H9 (cell line): Measurements from ENCODE around the gene KRTAP12-4. TPM values are rescaled to one million over a fixed set of nuclear protein-coding genes. Genes with fewer than 3 reads are reported as not detected.

Source experiments
- DNase-seq: peaks from one replicate; pipeline ENCODE4 v3.0.0-alpha.2; 2017
- H2AFZ ChIP-seq: one replicate; pipeline ENCODE4 v1.6.1; 2013; ENCODE audit warnings: mild to moderate bottlenecking, low read length, control low read depth, moderate library complexity
- H2AK5ac ChIP-seq: 2 replicates; pipeline ENCODE4 v1.6.1; 2013; ENCODE audit warnings: low read length, control low read depth, mixed read lengths; ENCODE audit not compliant: insufficient read length
- H2BK120ac ChIP-seq: one replicate; pipeline ENCODE4 v1.6.1; 2013; ENCODE audit warnings: low read depth, mild to moderate bottlenecking, low read length, control low read depth, inconsistent platforms; ENCODE audit not compliant: poor library complexity, severe bottlenecking
- H2BK12ac ChIP-seq: 2 replicates; pipeline ENCODE4 v1.6.1; 2013; ENCODE audit warnings: low read length, control low read depth, mixed read lengths, low read depth; ENCODE audit not compliant: insufficient read length
- H2BK15ac ChIP-seq: 2 replicates; pipeline ENCODE4 v1.6.1; 2013; ENCODE audit warnings: low read depth, low read length, control low read depth
- H2BK20ac ChIP-seq: one replicate; pipeline ENCODE4 v1.6.1; 2013; ENCODE audit warnings: low read depth, mild to moderate bottlenecking, low read length, control low read depth, inconsistent platforms; ENCODE audit not compliant: poor library complexity, severe bottlenecking
- H2BK5ac ChIP-seq: 2 replicates; pipeline ENCODE4 v1.6.1; 2013; ENCODE audit warnings: low read length, control low read depth, mixed read lengths; ENCODE audit not compliant: insufficient read length
- H3K14ac ChIP-seq: 2 replicates; pipeline ENCODE4 v1.6.1; 2013; ENCODE audit warnings: low read length, control low read depth; ENCODE audit not compliant: insufficient read depth
- H3K18ac ChIP-seq: 2 replicates; pipeline ENCODE4 v1.6.1; 2013; ENCODE audit warnings: low read depth, mild to moderate bottlenecking, mixed read lengths, low read length, control low read depth; ENCODE audit not compliant: insufficient read length
- H3K23ac ChIP-seq: 2 replicates; pipeline ENCODE4 v1.6.1; 2013; ENCODE audit warnings: low read length, control low read depth, mixed read lengths, low read depth; ENCODE audit not compliant: insufficient read length
- H3K23me2 ChIP-seq: 2 replicates; pipeline ENCODE4 v1.6.1; 2013; ENCODE audit warnings: low read depth, mild to moderate bottlenecking, mixed read lengths, low read length, control low read depth; ENCODE audit not compliant: insufficient read length, poor library complexity, severe bottlenecking
- H3K27ac ChIP-seq: 2 replicates; pipeline ENCODE4 v1.5.1; 2013; ENCODE audit warnings: low read length, control low read depth, mixed read lengths, low read depth; ENCODE audit not compliant: insufficient read length
- H3K27me3 ChIP-seq: 2 replicates; pipeline ENCODE4 v1.6.1; 2013; ENCODE audit warnings: low read length, control low read depth, inconsistent platforms; ENCODE audit not compliant: insufficient read depth
- H3K4ac ChIP-seq: 2 replicates; pipeline ENCODE4 v1.6.1; 2013; ENCODE audit warnings: low read depth, mild to moderate bottlenecking, control low read depth, inconsistent platforms, low read length, moderate library complexity
- H3K4me1 ChIP-seq: 2 replicates; pipeline ENCODE4 v1.6.1; 2013; ENCODE audit warnings: low read length, control low read depth, inconsistent platforms; ENCODE audit not compliant: insufficient read depth
- H3K4me2 ChIP-seq: 2 replicates; pipeline ENCODE4 v1.6.1; 2013; ENCODE audit warnings: low read length, control low read depth, mixed read lengths; ENCODE audit not compliant: insufficient read length, insufficient read depth
- H3K56ac ChIP-seq: 2 replicates; pipeline ENCODE4 v1.6.1; 2013; ENCODE audit warnings: low read depth, mild to moderate bottlenecking, mixed read lengths, low read length, control low read depth; ENCODE audit not compliant: insufficient read length
- H3K79me1 ChIP-seq: 2 replicates; pipeline ENCODE4 v1.6.1; 2013; ENCODE audit warnings: low read depth, mild to moderate bottlenecking, moderate library complexity, low read length, control low read depth, inconsistent platforms; ENCODE audit not compliant: insufficient read depth, poor library complexity, severe bottlenecking
- H3K79me2 ChIP-seq: 2 replicates; pipeline ENCODE4 v1.6.1; 2013; ENCODE audit warnings: low read length, control low read depth, inconsistent platforms; ENCODE audit not compliant: insufficient read depth
- H3K9ac ChIP-seq: 2 replicates; pipeline ENCODE4 v1.6.1; 2013; ENCODE audit warnings: low read length, control low read depth, mixed read lengths; ENCODE audit not compliant: insufficient read length; ENCODE audit errors: extremely low read depth
- H3K9me3 ChIP-seq: one replicate; pipeline ENCODE4 v1.6.1; 2013; ENCODE audit warnings: low read depth, low read length, inconsistent platforms; ENCODE audit not compliant: control insufficient read depth
- H3T11ph ChIP-seq: one replicate; pipeline ENCODE4 v1.6.1; 2013; ENCODE audit warnings: mild to moderate bottlenecking, low read length, control low read depth, inconsistent platforms
- H4K20me1 ChIP-seq: one replicate; pipeline ENCODE4 v1.6.1; 2013; ENCODE audit not compliant: control insufficient read depth, insufficient read length, insufficient read depth
- H4K5ac ChIP-seq: 2 replicates; pipeline ENCODE4 v1.6.1; 2013; ENCODE audit warnings: low read depth, mild to moderate bottlenecking, mixed read lengths, low read length, control low read depth; ENCODE audit not compliant: insufficient read length
- H4K8ac ChIP-seq: replicated peaks from 2 replicates; pipeline ENCODE4 v1.6.1; 2013; ENCODE audit warnings: low read length, control low read depth, mixed read lengths, low read depth; ENCODE audit not compliant: insufficient read length
- H4K91ac ChIP-seq: 2 replicates; pipeline ENCODE4 v1.6.1; 2013; ENCODE audit warnings: low read depth, mild to moderate bottlenecking, moderate library complexity, mixed read lengths, low read length, control low read depth; ENCODE audit not compliant: insufficient read length
- H3K27ac Mint-ChIP-seq, 3 experiments: 2 replicates in 2 of 3; 3 replicates in 1 of 3; pipeline ENCODE4 v1.8.0; 2020 to 2021; ENCODE audit warnings: mixed read lengths in 3 of 3, mild to moderate bottlenecking in 1 of 3, moderate library complexity in 1 of 3
- H3K27me3 Mint-ChIP-seq: 2 replicates; pipeline ENCODE4 v1.8.0; 2021; ENCODE audit warnings: low read depth, mild to moderate bottlenecking, moderate library complexity, mixed read lengths
- H3K36me3 Mint-ChIP-seq, 3 experiments: 2 replicates in 2 of 3; 3 replicates in 1 of 3; pipeline ENCODE4 v1.8.0; 2020 to 2021; ENCODE audit warnings: low read depth in 3 of 3, mixed read lengths in 3 of 3; ENCODE audit not compliant: insufficient read depth in 1 of 3
- H3K4me1 Mint-ChIP-seq, 2 experiments: 2 replicates each; pipeline ENCODE4 v1.8.0; 2020; ENCODE audit warnings: mixed read lengths in 2 of 2
- H3K4me3 Mint-ChIP-seq, 2 experiments: 2 replicates in 1 of 2; 3 replicates in 1 of 2; pipeline ENCODE4 v1.8.0; 2020 to 2021; ENCODE audit warnings: mild to moderate bottlenecking in 2 of 2, mixed read lengths in 2 of 2, moderate library complexity in 1 of 2
- H3K9me3 Mint-ChIP-seq, 2 experiments: 2 replicates in 1 of 2; 3 replicates in 1 of 2; pipeline ENCODE4 v1.8.0; 2020; ENCODE audit warnings: mild to moderate bottlenecking in 2 of 2, mixed read lengths in 2 of 2, moderate library complexity in 1 of 2
- WGBS: extraction: QIAGEN DNeasy Blood & Tissue Kit; methylation state at CpG from one replicate; pipeline ENCODE4 v1.1.7; 2013; ENCODE audit warnings: missing lambda C conversion rate, low lambda C conversion rate, mixed read lengths; ENCODE audit not compliant: insufficient read length; ENCODE audit errors: extremely low coverage; 5-methylcytosine and 5-hydroxymethylcytosine counted together
- total RNA-seq: library from RNA; stranded (reverse); gene quantifications from 2 replicates; pipeline ENCODE4 v1.2.1, GENCODE V29; 2021
- TF ChIP-seq, protein P1 (sequence below): fragments of 200-600 bp; sonication (generic); conservative IDR thresholded peaks from 3 replicates; pipeline ENCODE4 v1.8.0; 2021; ENCODE audit warnings: antibody characterized with exemption, mild to moderate bottlenecking

The KRTAP12-4 gene
- total RNA-seq, 1 experiment from 2014 or later: not detected

DNA sequence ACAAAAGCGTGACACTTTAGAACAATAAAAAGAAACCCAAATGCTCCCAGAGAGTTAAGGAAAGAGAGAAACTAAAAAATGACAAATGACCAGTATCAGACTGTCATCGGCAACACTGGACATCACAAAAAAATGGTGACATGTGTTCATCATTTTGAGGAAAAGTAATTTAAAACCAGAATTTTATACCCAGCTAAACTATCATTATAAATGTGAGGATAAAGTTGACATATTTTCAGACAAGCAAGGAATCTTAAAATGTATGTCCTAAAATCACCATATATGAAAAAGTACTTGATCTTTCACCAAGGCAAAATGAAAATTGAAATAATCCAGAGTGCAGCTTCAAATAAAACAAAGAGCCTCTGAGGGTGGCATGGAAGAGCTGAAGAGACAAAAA, 9.6 kb downstream of the KRTAP12-4 start:
- Histone ChIP-seq H3K27me3 (no peaks in the 10 kb centered on the region), H3K23me2 (peaks cover 2% of the 10 kb centered on the region), H3K23ac (no peak overlapping the region), H3K14ac (no peak overlapping the region), H3K4ac (no peak overlapping the region), H2BK15ac (no peak overlapping the region), H3K4me1 (no peaks in the 10 kb centered on the region), H2BK12ac (no peak overlapping the region), H4K20me1 (no peaks in the 10 kb centered on the region), H2AFZ (no peak overlapping the region), H2BK120ac (no peak overlapping the region), H2BK20ac (no peak overlapping the region), H4K91ac (no peak overlapping the region), H3T11ph (no peak overlapping the region), H3K56ac (no peak overlapping the region), H2BK5ac (no peak overlapping the region), H3K79me1 (no peaks in the 10 kb centered on the region), H3K9me3 (no peaks in the 10 kb centered on the region), H4K5ac (no peak overlapping the region), H2AK5ac (no peak overlapping the region), H3K18ac (no peak overlapping the region), H3K9ac (no peak overlapping the region), H3K27ac (no peak overlapping the region), H3K4me2 (no peak overlapping the region), H3K79me2 (no peaks in the 10 kb centered on the region), H4K8ac (no peak overlapping the region)
- no peak for DNase-seq
- Mint-ChIP-seq H3K27me3 (peaks cover 8% of the 10 kb centered on the region), H3K4me3 (no peak overlapping the region), H3K27ac (no peak overlapping the region), H3K4me1 (peaks cover 13 to 14% of the 10 kb centered on the region in 2 experiments), H3K9me3 (peaks cover 22 to 25% of the 10 kb centered on the region in 2 experiments), H3K36me3 (peaks cover 9 to 20% (median 16%) of the 10 kb centered on the region in 3 experiments)
- WGBS: no CpG with 5 or more reads among the region's 2 CpGs
- TF ChIP-seq, protein P1, sequence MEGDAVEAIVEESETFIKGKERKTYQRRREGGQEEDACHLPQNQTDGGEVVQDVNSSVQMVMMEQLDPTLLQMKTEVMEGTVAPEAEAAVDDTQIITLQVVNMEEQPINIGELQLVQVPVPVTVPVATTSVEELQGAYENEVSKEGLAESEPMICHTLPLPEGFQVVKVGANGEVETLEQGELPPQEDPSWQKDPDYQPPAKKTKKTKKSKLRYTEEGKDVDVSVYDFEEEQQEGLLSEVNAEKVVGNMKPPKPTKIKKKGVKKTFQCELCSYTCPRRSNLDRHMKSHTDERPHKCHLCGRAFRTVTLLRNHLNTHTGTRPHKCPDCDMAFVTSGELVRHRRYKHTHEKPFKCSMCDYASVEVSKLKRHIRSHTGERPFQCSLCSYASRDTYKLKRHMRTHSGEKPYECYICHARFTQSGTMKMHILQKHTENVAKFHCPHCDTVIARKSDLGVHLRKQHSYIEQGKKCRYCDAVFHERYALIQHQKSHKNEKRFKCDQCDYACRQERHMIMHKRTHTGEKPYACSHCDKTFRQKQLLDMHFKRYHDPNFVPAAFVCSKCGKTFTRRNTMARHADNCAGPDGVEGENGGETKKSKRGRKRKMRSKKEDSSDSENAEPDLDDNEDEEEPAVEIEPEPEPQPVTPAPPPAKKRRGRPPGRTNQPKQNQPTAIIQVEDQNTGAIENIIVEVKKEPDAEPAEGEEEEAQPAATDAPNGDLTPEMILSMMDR: no peak
